CMK (cell line): ENCODE measurements around the gene CYP26A1.
"Not testable (repeated sequence)": the region's sequence is repeated elsewhere in the genome, so short reads cannot be mapped to it uniquely, and the experiment has no call there.

ENCODE experiments used
- DNase-seq: peaks from one replicate; pipeline ENCODE4 v3.0.0-alpha.2; 2010; ENCODE audit warnings: low read depth

The CYP26A1 gene

GRCh38 chr10:93080350-93081046, 6.8 kb downstream of the CYP26A1 start:
- no peak for DNase-seq

- DNase-seq, result no peak
These were observed 7.6 kb downstream of the CYP26A1 start for GRCh38 chr10:93081318-93081717.

DNA sequence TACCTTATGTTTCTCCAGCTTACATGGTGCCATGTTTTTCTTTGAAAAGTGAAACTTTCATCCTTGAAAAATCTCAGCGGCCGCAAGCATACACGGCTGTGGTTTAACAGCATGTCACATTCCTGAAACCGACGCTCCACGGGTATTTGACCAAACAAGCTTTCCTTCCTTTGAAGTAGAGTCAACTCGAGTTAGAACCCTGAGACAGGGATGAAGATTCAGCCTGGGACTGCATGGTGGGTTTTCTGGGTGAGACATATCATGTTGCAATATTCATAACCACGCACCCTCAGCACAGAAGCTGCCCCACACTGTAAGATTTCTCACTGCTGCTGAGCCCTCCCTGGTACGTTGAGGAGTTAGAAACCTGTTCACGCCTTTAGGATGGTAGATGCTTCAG, 8.1 kb downstream of the CYP26A1 start:
- DNase-seq, result no peak

DNA sequence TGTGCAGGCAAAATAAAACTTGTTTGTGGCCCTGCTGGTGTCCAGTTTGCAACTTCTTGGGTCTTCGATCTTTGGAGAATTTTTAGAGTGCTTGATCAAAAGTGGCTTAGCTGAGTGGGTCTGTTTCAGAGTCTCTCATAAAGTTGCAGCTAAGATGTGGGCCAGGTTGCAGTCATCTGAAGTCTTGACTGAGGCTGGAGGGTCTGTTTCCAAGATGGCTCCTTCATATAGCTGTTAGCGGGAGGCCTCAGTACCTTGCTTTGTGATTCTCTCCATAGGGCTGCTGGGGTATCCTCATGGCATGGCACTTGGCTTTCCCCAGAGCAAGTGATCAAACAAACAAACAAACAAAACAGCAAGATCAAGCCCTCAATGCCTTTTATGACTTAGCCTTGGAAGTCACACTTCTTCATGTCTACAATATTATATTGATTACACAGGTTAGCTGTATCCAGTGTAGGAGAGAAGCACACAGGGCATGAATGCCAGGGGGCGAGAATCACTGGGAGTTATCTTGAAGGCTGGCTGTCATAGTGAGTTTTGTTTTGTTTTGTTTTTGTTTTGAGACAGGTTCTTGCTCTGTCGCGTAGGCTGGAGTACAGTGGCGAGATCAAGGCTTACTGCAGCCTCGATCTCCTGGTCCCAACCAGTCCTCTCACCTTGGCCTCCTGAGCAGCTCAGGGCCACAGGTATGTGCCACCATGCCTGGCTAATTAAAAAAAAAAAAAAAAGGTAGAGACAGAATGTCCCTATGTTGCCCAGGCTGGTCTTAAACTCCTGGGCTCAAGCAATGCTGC, 10.2 kb downstream of the CYP26A1 start:
- DNase-seq, result no peak

DNA sequence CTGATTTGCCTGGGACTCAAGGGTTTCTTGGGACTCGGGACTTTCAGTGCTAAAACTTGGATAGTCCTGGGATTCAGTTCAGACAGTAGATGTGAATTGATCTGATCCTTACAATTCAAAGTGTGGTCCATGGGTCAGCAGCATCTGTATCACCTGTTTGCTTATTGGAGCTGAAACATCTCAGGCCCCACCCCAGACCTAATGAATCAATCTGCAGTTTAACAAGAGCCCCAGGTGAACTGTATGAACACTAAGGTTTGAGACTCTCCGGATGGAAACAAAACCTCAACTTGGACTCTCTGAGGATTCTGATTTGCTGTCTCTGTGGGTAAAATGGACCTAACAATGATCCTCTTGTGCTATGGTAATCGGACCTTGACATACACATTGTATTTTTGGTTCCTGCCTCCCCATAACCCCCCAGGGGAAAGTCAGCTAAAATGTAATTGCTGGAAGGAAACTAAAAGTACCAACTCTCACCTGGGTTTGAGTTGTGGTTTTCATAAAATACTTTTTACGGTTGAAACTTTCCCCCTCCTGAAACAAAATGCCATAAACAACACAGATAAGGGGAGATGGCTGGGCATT, 11.7 kb downstream of the CYP26A1 start:
- no peak for DNase-seq

DNA sequence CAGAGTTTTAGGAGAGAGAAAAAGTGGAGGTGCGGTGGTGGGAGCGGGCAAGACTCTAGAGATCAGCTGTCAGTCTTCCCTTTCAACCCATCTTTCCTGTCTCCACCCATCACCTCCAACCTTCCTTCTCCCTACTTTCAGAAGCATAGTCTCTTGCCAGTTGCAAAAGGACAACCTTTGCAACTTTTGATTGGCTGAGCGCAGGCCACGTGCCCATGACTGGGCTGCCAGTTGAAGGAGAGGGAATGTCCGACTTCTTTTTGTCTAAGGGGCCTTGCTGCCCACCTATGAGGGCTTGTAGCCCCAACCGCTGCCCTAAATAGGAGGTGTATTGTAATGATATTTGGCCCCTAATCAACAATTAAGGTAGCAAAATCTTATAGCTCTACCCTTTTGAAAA, 12.6 kb downstream of the CYP26A1 start:
- no peak for DNase-seq

DNA sequence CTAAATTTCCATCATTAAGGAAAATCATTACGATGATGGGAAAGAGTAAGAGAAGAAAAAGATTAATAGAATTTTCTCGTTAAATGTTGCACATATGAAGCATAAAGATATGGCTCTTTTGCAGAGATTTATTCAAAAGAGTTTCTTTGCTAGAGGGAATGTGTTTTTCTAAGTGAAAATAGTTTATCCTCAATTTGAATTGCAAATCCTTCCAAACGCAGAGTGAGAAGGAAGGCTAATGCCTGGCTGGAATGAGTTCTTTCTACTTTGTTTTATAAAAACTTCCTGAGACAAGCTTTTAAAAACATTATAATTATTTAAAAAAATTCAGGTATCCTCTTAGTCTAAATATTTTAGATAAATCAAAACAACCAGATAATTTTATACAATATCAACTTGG, 14.2 kb downstream of the CYP26A1 start:
- DNase-seq, result no peak

GRCh38 chr10:93088466-93088865, 14.8 kb downstream of the CYP26A1 start:
- no peak for DNase-seq

DNA sequence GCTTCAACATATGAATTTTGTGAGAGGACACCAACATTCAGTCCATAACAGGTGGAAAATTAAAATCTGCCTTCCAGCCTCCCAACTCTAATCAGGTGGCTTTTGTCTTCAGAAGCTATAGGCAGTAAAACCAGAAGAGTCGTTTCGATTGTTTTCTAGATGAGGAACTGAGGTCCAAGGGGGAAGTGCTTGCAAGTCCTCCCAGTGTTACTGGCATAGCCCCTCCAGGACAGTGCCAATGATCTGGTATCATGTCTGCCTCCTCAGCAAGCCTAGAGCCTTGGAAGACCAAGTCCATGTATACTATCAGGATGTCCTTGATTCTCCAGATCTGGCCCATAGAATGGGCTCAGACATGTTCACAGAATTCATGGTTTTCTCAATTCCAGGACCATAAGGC, 16.9 kb downstream of the CYP26A1 start:
- DNase-seq, result no peak

- no peak for DNase-seq
These were observed 18.3 kb downstream of the CYP26A1 start for GRCh38 chr10:93091960-93092359.

DNA sequence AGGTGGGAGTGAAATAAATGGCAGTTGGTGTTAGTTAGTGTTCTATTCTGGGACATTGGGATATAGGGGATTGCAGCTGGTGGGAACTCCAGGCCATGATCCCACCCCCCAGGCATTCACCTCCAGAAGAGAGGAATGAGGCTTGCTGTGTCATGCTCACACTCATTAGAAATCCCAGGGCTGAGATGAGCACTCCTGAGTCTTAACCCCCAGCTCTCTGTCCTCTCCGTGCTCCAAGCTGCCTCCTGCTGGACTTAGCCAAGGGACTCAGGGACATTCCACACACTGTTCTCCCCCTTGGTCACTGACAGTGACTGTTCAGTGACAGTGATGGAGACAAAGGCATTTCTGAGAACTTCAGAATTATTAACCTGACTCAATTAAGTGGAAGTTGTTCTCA, 21.5 kb downstream of the CYP26A1 start:
- no peak for DNase-seq

DNA sequence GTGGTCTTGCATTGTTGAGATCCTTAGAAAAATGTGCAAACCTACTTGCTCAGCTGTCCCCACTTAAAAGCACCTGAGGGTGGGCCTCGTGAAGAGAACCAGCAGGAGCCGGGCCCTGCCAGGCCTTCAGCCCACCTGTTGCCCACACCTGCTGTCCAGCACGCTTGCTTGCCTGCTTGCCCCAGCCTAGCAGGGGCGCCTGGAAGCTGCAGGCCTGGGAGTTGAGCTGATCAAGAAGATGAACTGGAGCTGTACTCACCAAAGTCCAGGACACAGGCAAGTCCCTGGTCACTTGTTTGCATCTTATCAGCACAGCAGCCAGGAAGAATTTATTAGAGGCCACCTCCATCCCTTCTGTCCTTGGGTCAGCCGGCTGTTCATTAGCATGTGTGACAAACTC, 23.2 kb downstream of the CYP26A1 start:
- no peak for DNase-seq

DNA sequence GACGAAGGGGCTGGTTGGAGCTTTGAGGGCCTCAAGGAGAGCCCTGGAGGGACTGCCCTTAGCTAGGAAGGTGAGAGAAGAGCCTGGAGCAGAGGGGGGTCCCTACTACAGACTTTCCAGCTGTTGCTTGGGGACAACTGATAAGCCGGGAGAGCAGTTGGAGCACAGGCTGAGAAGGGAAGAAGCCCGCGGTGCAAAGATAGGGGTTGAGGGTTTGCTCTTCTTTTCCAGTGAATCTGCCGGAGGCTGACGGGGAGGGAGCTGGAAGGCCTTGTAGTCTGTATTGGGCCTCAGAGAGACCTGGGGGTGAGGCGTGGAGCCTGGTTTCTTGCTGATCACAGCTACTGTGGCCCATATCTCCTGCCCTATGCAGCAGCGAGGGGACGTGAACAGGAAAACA, 23.7 kb downstream of the CYP26A1 start:
- DNase-seq, result peak; percentile 36

DNA sequence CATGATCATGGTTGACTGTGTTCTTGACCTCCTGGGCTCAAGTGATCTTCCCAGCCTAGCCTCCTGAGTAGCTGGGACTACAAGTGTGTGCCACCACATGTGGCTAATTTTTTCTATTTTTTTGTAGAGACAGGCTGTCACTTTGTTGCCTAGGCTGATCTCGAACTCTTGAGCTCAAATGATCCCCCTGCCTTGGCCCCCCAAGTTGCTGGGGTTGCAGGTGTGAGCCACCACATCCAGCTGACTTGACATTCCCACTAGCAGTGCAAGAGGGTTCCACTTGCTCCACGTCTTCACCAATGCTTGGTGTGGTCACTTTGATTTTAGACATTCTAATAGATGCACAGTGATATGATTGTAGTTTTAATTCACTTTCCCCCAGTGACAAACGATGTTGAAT, 25.1 kb downstream of the CYP26A1 start:
- no peak for DNase-seq

- no peak for DNase-seq
These were observed 26.0 kb downstream of the CYP26A1 start for GRCh38 chr10:93099670-93100069.

DNA sequence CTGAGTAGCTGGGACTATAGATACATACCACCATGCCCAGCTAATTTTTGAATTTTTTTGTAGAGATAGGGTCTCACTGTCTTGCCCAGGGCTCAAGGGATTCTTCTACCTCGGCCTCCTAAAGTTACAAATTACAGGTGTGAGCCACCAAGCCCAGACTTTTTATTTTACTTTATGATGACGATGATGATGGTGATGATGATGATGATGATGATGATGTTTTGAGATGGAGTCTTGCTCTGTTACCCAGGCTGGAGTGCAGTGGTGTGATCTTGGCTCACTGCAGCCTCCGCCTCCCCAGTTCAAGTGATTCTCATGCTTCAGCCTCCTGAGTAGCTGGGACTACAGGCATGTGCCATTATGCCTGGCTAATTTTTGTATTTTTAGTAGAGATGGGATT, 27.5 kb downstream of the CYP26A1 start:
- not testable (repeated sequence) for DNase-seq

GRCh38 chr10:93103953-93104352, 30.3 kb downstream of the CYP26A1 start:
- no peak for DNase-seq

- DNase-seq, result no peak
These were observed 33.0 kb downstream of the CYP26A1 start for GRCh38 chr10:93106631-93107072.

- no peak for DNase-seq
These were observed 36.9 kb downstream of the CYP26A1 start for GRCh38 chr10:93110472-93111146.

DNA sequence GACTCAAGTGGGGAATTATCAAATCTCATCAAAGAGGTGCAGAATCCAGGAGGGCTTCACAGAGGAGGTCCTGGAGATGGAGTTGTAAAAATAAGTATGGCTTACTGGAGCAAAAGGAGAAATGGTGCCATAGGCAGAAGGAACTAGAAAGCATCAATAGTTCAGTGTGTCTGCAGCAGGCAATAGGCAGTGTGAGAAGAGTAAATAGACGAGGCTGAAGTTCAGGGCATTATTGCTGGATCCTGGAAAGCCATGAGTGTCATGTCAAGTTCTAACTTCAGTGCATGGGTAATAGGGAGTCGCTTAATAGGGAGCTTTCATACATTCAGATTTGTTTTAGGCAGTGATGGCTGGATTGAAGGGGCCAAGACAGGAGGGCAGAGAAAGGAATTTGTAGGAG, 39.3 kb downstream of the CYP26A1 start:
- no peak for DNase-seq

- peak; percentile 52 for DNase-seq
These were observed 42.1 kb downstream of the CYP26A1 start for GRCh38 chr10:93115661-93116383.

GRCh38 chr10:93121311-93121710, 47.6 kb downstream of the CYP26A1 start:
- DNase-seq, result no peak
